Astrocyte of the cerebellum (primary cell): ENCODE data around the gene GRM5.

Experiments
- DNase-seq: peaks from one replicate; pipeline ENCODE4 v3.0.0-alpha.2; 2011; ENCODE audit warnings: low read depth
- H3K4me3 ChIP-seq: 2 replicates; pipeline ENCODE4 v1.5.1; 2011; ENCODE audit warnings: mild to moderate bottlenecking, low read depth, low read length, moderate library complexity
- CTCF ChIP-seq: IDR thresholded peaks from 2 replicates; pipeline ENCODE4 v1.5.1; 2012; ENCODE audit warnings: low read length, low read depth, moderate library complexity, mild to moderate bottlenecking; ENCODE audit errors: missing control alignments
- in situ Hi-C: cut with HindIII; loops from 2 replicates; pipeline ENCODE4 v1.10.0; 2017; ENCODE audit warnings: low sequenced_read_pairs

GRM5 gene

GRCh38 chr11:88455974-88456373 lies 609.8 kb downstream of the GRM5 start:
- no peak for TF ChIP-seq CTCF
- in situ Hi-C loops: no loop called here
- DNase-seq: no peak
- H3K4me3 ChIP-seq: no peak overlapping the region

GRCh38 chr11:88454881-88455280 lies 610.9 kb downstream of the GRM5 start:
- TF ChIP-seq CTCF: no peak
- in situ Hi-C loops: no loop called here
- no peak for DNase-seq
- H3K4me3 ChIP-seq: no peak overlapping the region
